ENCODE results near the gene KATNB1. TPM values are rescaled to one million over a fixed set of nuclear protein-coding genes. Genes with fewer than 3 reads are reported as not detected.

Gene KATNB1
- total RNA-seq, 2 experiments from 2014 or later, result 21.0 to 22.3 TPM

GRCh38 chr16:57741660-57742191 lies 6.2 kb downstream of the KATNB1 start:
- Histone ChIP-seq H3K36me3 (ENCODE audit: insufficient read depth, low read length) (peaks cover 18% of the 10 kb centered on the region), H3K4me3 (ENCODE audit: low read length) (no peak overlapping the region), H3K9me3 (ENCODE audit: control insufficient read depth in 1 of 2, insufficient read depth in 1 of 2, low read length in 2 of 2) (no peaks in the 10 kb centered on the region), H3K27ac (ENCODE audit: low read depth in 1 of 2, low read length in 2 of 2) (no peak overlapping the region), H3K4me1 (ENCODE audit: insufficient read depth, low read length) (peaks cover 10% of the 10 kb centered on the region), H3K27me3 (ENCODE audit: control insufficient read depth in 1 of 2, insufficient read depth in 2 of 2, low read length in 2 of 2) (no peaks in the 10 kb centered on the region)
- peaks cover 12% of the 10 kb centered on the region for H3K4me1 Mint-ChIP-seq (ENCODE audit: low read depth)
- no peaks in the 10 kb centered on the region for H3K9me3 Mint-ChIP-seq
- ATAC-seq (ENCODE audit: poor library complexity) (no peak), DNase-seq (no peak)
- ChIA-PET CTCF (no interaction called here), POLR2A (no interaction called here)
- H3K27ac Mint-ChIP-seq, result no peak overlapping the region
- no peak overlapping the region for H3K4me3 Mint-ChIP-seq
- H3K36me3 Mint-ChIP-seq (ENCODE audit: low read depth), result peaks cover 27% of the 10 kb centered on the region
- intact Hi-C loops (cut with DNase I, micrococcal nuclease), result no loop called here
- H3K27me3 Mint-ChIP-seq, result no peaks in the 10 kb centered on the region
- TF ChIP-seq CTCF (IDR thresholded peaks at IDR 0.05), result no peak

GRCh38 chr16:57742543-57742942 lies 7.0 kb downstream of the KATNB1 start:
- ATAC-seq (ENCODE audit: poor library complexity) (no peak), DNase-seq (no peak)
- TF ChIP-seq CTCF (IDR thresholded peaks at IDR 0.05), result no peak
- Histone ChIP-seq H3K27me3 (ENCODE audit: control insufficient read depth in 1 of 2, insufficient read depth in 2 of 2, low read length in 2 of 2) (no peaks in the 10 kb centered on the region), H3K4me3 (ENCODE audit: low read length) (no peak overlapping the region), H3K27ac (ENCODE audit: low read depth in 1 of 2, low read length in 2 of 2) (no peak overlapping the region), H3K36me3 (ENCODE audit: insufficient read depth, low read length) (peaks cover 21% of the 10 kb centered on the region), H3K9me3 (ENCODE audit: control insufficient read depth in 1 of 2, insufficient read depth in 1 of 2, low read length in 2 of 2) (no peaks in the 10 kb centered on the region), H3K4me1 (ENCODE audit: insufficient read depth, low read length) (peaks cover 3% of the 10 kb centered on the region)
- Mint-ChIP-seq H3K4me3 (no peak overlapping the region), H3K4me1 (ENCODE audit: low read depth) (peaks cover 4% of the 10 kb centered on the region), H3K36me3 (ENCODE audit: low read depth) (peaks cover 23% of the 10 kb centered on the region), H3K27ac (no peak overlapping the region), H3K9me3 (no peaks in the 10 kb centered on the region), H3K27me3 (no peaks in the 10 kb centered on the region)
- intact Hi-C loops (cut with DNase I, micrococcal nuclease), result no loop called here
- POLR2A ChIA-PET, result no interaction called here
- CTCF ChIA-PET, result no interaction called here

- intact Hi-C loops (cut with DNase I, micrococcal nuclease), result no loop called here
- H3K27me3 Mint-ChIP-seq, result no peaks in the 10 kb centered on the region
- DNase-seq (no peak), ATAC-seq (ENCODE audit: poor library complexity) (no peak)
- Histone ChIP-seq H3K4me1 (ENCODE audit: insufficient read depth, low read length) (peaks cover 3% of the 10 kb centered on the region), H3K36me3 (ENCODE audit: insufficient read depth, low read length) (peaks cover 24% of the 10 kb centered on the region), H3K27me3 (ENCODE audit: control insufficient read depth in 1 of 2, insufficient read depth in 2 of 2, low read length in 2 of 2) (no peaks in the 10 kb centered on the region), H3K27ac (ENCODE audit: low read depth in 1 of 2, low read length in 2 of 2) (no peak overlapping the region), H3K4me3 (ENCODE audit: low read length) (no peak overlapping the region), H3K9me3 (ENCODE audit: control insufficient read depth in 1 of 2, insufficient read depth in 1 of 2, low read length in 2 of 2) (no peaks in the 10 kb centered on the region)
- CTCF ChIA-PET, result no interaction called here
- H3K27ac Mint-ChIP-seq, result no peak overlapping the region
- no peak for TF ChIP-seq CTCF (IDR thresholded peaks at IDR 0.05)
- no peak overlapping the region for H3K4me3 Mint-ChIP-seq
- no peaks in the 10 kb centered on the region for H3K9me3 Mint-ChIP-seq
- POLR2A ChIA-PET, result no interaction called here
- no peaks in the 10 kb centered on the region for H3K4me1 Mint-ChIP-seq (ENCODE audit: low read depth)
- peaks cover 21% of the 10 kb centered on the region for H3K36me3 Mint-ChIP-seq (ENCODE audit: low read depth)
Measured at GRCh38 chr16:57743458-57743857, 7.9 kb downstream of the KATNB1 start.

Measured in CD4-positive, alpha-beta T cell (primary cell).